ENCODE results near the gene KRTCAP2. TPM values are rescaled to one million over a fixed set of nuclear protein-coding genes. Genes with fewer than 3 reads are reported as not detected.

The KRTCAP2 gene
- total RNA-seq, 1 experiment from 2014 or later, result 122 TPM

DNA sequence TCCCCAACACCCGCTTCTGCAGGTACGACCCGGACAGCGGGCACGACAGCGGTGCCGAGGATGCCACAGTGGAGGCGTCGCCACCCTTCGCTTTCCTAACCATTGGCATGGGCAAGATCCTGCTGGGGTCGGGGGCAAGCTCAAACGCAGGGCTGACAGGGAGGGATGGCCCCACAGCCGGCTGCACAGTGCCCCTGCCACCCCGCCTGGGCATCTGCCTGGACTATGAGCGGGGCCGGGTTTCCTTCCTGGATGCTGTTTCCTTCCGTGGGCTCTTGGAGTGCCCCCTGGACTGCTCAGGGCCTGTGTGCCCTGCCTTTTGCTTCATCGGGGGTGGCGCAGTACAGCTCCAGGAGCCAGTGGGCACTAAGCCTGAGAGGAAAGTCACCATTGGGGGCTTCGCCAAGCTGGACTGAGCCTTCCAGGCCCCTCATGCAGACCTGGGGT, 10.7 kb upstream of the KRTCAP2 start:
- no peak for DNase-seq (ENCODE audit: low spot score)

DNA sequence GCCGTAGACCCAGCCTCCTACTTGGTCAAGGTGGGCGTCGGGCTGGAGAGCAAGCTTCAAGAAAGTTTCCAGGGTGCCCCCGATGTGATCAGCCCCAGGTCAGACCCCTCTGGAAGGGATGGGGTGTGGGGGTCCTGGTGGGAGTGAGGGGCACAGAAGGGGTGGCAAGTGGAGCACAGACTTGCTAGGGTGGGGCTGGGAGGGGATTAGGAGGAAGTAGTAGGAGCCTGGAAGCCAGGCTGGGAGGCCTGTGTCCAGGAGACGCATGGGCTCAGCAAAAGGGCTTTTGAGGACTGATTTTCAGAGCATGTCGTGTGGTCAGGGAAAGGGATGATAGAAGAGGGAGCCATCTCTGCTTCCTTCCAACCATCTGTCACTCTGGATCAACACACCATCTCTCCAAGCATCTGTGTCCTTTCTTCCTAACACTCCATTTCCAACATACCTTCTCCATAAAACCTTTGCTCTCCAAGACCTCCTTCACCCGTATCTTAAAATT, 9.0 kb upstream of the KRTCAP2 start:
- DNase-seq (ENCODE audit: low spot score), result no peak

DNA sequence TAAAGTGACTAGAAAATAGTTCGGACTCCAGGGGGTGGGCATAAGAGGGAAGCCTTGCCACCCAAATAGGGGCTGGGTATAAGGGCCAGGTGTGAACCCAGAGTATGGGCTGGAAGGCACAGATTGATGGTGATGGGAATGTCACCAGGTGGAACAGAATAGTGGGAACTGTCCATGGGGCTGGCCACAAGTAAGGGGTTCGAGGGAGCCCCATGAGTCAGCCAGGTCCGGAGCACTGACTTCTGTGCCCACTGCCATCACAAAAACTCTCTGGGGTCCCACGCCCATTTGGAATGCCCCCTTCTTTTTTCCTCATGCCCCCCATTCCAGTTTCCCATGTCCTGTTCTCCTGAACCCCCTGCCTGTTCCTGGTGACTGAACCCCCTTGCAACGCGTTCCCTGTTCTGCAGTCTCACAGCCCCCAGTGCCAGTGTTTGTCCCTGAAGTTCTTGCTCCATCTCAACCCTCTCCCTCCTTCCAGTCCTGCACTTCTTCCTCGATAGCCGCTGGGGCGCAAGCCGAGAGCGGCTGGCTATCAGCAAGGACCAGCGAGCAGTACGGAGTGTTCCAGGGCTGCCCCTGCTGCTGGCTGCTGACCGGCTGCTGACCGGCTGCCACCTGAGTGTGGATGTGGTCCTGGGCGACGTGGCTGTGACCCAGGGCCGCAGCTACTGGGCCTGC, 8.4 kb upstream of the KRTCAP2 start:
- DNase-seq (ENCODE audit: low spot score), result no peak

DNA sequence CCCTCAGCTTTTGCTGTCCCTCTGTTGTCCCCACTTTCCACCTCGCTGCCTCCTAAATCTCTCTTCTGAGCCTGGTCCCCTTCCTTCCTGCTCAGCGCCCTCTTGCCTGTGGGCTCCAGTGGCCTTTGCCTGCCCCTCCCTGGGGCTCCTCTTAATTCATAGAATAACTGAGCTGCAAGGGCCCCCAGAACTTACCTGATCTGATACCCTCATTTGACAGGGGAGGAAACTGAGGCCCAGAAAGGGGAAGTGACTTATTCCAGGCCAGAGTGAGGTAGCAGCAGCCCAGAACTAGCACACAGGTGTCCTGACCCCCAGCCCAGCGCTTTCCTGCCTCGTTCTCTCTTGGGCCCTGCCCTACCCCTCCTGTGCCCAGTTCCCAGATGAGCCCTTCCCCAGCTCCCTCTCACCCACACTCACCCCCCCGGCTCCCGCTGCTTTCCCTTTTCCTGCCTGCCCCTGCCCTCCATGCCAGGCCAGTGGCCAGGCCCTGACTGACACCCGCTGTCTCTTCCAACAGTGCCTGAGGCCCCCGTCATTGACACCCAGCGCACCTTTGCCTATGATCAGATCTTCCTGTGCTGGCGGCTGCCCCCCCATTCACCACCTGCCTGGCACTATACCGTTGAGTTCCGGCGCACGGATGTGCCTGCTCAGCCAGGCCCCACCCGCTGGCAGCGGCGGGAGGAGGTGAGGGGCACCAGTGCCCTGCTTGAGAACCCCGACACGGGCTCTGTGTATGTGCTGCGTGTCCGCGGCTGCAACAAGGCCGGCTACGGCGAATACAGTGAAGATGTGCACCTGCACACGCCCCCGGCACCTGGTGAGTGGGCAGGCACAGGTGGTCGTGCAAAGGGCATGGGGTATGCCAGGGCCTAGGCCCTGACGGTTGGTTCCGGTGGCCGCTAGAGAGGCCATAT, 6.3 kb upstream of the KRTCAP2 start:
- DNase-seq (ENCODE audit: low spot score), result no peak

DNA sequence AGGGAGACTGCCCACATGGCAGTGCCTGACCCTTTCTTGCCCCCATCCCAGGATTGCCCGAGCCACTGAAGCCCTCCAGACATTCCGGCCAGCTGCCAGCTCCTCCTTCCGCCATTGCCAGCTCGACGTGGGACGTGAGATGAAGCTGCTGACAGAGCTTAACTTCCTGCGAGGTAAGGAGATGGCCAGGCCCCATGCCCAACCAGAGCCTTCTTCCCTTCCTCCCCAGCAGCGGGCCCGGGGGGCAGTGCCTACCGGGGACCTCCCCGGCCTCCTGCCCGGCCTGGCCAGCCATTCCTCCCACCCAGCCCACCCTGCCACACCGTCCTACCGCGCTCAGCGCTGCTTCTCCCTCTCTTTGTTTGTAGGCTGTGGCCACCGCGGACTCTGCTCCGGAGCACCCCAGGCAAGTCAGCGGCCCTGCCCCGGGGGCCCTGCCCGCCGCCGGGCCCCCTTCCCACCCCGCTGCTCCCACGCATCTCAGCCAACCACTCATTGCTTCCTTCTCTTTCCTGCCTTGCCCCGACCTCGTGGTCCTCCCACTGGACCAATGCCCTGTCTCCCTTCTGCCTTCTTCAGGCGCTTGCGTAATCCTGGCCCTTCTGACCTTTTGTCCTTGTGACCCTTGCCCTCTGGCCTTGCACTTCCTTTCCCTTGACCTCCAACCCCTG, 5.5 kb upstream of the KRTCAP2 start:
- DNase-seq (ENCODE audit: low spot score), result no peak

DNA sequence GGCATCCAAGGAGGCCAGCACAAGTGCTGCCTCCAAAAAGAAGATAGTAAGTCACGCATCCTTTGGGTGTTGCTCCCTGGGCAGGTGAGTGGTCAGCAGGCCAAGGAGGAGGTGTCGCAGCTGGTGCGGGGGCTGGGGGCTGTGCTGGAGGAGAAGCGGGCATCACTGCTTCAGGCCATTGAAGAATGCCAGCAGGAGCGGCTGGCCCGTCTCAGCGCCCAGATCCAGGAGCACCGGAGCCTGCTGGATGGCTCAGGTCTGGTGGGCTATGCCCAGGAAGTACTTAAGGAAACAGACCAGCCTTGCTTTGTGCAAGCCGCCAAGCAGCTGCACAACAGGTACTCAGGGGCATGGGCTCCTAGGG, 4.8 kb upstream of the KRTCAP2 start:
- no peak for DNase-seq (ENCODE audit: low spot score)

DNA sequence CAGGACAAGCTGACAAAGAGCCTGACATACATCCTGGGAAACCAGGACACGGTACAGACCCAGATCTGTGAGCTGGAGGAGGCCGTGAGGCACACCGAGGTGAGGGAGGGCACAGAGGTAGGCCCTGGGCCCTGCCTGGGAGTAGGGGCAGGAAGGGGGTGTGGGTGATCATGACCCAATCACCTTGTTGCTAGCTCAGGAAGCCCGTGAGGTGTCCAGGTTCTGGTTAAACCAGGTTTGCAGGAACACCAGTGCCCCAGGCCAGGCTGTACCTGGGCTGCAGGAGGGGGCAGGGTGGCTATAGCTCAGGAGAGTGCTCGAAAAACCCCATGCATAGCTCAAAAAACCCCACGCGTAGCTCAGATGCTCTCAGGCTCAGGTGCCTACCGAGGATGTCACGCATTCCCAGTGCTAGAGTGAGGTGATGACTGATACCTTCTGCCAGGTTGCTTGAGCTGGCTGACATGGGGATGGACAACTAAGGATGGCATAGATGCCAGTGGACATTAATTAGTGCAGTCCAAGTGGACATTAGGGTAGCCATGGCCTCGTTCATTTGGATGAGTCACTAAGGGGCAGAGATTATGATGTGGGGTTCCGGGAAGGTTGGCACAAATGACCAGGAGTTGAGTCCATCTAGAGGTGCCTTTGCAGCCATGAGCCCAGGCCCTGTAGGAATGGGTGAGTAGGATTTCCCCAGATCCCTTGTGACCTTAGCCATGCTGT, 4.3 kb upstream of the KRTCAP2 start:
- DNase-seq (ENCODE audit: low spot score), result no peak

DNA sequence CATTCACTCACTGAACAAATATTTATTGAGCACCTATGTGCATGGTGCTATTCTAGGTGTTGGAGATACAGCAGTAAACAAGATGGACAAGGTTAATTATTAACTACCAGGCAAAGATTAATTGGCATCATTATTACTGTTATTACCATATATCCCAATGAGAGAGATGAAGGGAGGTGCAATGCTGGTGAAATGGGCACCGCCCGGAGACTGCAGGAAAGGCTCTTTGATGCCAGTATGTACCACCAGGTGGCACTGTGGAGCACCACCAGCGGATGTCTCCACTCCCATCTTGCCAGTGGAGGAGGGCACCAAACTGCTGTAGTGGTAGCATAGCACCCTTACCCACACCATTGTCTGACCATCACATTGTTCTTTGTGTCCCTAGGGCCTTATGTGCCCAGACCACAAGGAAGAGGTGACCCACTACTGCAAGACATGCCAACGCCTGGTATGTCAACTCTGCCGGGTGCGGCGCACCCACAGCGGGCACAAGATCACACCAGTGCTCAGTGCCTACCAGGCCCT, 3.5 kb upstream of the KRTCAP2 start:
- peak; percentile 87 for DNase-seq (ENCODE audit: low spot score)

DNA sequence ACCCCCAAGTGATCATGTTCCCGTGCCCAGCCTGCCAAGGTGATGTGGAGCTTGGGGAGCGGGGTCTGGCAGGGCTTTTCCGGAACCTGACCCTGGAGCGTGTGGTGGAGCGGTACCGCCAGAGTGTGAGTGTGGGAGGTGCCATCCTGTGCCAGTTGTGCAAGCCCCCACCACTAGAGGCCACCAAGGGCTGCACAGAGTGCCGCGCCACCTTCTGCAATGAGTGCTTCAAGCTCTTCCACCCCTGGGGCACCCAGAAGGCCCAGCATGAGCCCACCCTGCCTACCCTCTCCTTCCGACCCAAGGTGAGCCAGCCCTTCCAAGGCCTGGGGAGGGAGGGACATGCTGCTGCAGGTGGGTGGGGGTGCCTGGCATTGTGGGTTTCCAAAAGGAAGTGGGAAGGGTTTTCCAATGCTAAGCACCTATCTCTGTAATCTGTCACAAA, 2.8 kb upstream of the KRTCAP2 start:
- DNase-seq (ENCODE audit: low spot score), result no peak

DNA sequence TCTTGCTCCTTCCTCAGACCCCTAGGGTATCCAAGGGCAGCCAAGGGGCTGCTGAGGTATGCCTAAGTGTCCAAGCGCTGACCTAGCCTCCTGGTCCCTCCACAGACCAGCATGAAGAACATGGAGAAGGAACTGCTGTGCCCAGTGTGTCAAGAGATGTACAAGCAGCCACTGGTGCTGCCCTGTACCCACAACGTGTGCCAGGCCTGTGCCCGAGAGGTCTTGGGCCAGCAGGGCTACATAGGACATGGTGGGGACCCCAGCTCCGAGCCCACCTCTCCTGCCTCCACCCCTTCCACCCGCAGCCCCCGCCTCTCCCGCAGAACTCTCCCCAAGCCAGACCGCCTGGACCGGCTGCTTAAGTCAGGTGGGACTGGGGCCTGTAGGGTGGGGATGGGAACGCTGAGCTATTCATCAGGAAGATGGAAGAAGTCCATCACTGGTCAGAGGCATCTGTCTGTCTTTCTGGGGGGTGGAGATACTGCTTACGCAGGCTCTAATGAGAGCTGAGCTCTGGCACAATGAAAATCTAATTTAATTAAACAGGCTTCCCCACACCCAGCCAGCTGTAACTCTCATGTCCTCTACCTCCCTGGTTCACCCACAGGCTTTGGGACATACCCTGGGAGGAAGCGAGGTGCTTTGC, 2.3 kb upstream of the KRTCAP2 start:
- no peak for DNase-seq (ENCODE audit: low spot score)

DNA sequence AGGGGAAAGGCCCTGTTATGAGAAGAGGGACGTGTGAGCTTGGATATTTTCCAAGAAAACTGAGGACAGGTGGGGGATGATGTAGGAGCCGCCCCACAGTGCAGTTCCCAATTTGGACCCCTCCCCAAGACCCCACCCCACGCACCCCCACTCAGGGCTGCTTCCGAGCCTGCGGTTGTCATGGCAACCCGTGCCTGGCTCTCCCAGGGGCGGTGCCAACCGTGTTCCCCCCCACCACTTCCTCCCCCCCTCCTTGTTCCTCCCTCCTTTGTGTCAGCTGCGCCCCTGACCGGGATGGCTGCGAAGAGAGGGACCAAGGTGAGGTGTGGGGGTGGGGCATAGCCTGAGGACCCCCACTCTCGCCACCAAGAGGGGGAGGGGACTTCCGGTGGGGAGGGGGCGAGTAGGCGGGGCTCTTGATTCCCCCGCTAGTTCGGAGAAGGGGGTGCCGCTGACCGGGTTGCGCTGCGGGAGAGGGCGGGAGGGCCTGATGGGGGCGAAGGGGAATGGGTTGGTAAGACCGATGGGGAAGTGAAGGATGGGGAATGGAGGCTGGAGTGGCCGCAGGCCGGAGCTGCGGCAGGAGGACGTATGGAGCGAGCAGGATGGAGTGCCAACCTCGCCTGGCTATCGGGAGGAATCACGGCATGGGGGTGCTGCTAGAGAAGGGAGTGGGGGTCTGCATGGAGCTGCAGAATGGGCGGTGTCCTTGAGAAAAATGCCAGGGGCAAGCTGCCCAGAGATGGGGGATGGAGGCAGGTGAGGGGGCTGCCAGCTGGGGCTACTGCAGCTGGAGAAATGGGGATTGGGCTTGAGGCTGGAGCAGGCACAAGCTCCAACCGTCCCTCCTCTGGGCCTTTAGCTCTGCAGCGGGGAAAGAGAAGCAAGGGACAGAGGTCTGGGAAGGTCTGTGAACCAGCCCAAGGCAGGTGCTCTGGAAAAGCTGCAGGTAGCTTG, 1.5 kb upstream of the KRTCAP2 start:
- DNase-seq (ENCODE audit: low spot score), result no peak

DNA sequence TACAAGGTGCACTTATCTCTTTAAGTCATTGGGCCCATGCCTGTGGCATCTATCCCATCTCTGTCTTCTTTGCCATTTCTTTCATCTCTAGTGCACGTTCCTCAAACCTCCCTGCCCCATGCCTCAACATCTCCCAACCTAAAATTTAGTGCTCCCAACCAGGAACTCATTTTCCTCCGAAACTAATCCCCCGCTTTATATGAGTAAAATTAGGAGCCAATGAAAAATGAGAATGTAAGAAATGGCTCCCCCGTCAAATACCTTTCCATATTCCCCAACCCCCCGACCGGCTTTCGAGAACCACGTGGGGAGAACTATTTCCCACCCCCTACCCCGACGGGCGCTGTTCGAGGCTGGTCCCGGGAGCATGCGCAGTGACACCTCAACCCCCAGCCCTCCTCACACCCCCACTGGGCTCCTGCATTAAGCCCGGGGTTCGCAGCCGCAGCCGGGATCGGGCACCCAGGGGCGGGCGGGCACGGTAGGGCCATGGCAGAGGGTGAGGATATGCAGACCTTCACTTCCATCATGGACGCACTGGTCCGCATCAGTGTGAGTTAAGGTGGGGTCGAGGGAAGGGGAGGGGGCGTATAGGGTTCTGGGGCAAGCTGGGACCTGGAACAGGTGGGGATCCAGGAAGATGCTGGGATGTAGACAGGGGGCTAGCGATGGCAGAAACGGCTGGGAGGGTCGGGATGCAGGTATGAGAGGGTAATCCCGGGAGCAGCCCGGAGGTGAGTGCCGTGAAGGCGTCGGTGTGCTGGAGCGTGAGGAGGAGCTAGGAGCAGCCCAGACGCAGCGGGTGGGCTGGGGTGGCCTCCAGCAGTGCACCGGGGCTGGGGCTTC, 597 bp upstream of the KRTCAP2 start, which contains the start of gene TRIM46:
TRIM46 (plus strand) TSS at position 372 of the 846 bp plus-strand sequence; CDS start at position 490, 118 bp downstream.
- peak; percentile 74 for DNase-seq (ENCODE audit: low spot score)

DNA sequence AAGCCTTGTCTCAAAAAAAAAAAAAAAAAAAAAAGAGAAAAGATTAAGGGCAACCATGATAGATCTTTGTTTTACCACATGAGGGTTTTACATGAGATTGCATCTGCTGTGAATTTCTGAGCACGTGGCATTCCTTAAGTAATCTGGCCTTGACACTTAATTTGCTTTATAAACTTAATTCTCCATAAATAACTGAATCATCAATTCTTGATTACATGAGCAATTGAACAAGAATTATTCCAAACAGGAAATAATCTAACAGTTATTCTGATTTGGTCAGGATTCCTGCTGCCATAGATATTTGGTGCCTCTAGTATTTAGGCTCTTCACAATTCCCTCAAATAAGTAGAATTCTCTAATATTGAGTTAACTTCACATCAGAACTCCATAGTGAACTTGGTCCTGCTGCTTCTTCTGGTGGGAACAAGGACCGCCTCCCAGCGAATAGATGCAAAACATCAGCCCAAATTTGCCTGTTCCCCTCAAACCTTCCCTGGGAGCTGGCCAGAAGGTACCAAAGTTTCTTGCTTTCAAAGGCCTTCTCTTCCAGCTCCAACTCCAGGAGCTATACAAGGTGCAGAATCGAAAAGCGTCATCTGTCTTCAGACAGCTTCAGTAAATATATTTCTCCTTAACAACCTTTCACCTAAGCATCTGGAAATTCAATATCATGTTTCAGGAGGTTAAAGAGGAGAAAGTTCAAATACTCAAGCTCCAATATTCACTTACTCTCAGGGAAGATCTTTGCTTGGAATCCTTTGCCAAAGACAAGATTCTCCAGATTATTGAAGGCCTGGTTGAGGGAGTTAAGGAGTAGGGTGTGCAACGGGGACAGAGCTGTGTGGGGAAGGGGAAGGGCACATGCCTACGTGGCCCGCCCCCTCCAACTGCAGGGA, 1.0 kb downstream of the KRTCAP2 start:
- DNase-seq (ENCODE audit: low spot score), result no peak

DNA sequence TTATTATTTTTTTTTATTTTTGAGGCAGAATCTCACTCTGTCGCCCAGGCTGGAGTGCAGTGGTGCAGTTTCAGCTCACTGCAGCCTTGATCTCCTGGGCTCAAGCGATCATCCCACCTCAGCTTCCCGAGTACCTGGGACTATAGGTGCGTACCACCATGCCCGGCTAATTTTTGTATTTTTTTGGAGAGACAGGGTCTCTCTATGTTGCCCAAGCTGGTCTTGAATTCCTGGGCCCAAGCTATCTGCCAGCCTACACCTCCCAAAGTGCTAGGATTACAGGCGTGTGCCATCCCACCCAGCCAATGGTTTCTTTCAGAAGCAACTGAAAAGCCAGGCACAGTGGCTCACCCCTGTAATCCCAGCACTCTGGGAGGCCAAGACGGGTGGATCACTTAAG, 2.3 kb downstream of the KRTCAP2 start:
- no peak for DNase-seq (ENCODE audit: low spot score)

DNA sequence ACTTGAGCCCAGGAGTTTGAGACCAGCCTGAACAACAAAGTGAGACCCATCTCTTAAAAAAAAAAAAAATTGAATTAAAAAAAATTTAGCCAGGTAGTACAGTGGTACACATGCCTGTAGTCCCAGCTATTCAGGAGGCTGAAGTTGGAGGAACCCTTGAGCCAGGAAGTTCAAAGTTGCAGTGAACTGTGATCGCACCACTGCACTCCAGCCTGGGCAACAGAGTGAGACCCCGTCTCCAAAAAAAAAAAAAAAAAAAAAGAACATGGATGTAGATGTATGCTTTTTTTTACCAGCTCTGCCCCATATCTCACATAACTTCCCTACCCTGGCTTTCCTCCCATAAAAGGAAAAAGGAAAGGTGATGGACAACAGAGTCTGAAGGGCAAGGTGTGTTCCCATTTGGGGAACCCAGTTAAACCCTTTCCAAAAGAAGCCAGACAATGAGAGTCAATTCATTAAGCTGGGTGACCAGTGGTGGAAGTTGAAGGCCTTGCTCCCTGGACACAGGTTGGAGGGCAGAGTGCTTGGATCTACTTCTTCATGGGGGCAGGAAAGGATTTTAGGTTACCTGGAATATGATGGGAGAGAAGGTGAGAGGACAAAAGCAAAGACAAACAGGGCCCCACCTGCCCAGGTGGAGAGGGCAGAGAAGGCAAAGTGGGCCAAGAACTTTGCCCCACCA, 2.9 kb downstream of the KRTCAP2 start:
- no peak for DNase-seq (ENCODE audit: low spot score)

DNA sequence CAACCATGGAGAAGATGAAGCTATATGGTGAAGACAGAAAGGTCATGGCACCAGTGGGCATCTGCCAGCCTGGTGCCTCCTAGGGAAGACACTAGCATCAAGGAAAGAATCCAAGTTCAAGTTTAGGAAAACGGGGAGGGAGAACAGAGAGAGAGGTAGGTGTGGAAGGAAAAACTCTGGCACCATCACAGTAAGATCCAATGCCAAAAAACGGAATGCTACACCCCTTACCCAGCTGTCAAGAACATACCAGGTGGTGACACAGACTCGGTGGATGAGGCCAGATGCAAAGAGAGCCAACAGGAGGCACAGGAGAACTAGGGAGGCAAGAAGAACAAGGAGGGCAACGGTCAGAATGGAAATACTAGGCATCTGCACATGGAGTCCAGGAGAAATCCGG, 3.6 kb downstream of the KRTCAP2 start:
- DNase-seq (ENCODE audit: low spot score), result no peak

Data from A172 (cell line).